ENCODE results near the gene FABP1.

The FABP1 gene

DNA sequence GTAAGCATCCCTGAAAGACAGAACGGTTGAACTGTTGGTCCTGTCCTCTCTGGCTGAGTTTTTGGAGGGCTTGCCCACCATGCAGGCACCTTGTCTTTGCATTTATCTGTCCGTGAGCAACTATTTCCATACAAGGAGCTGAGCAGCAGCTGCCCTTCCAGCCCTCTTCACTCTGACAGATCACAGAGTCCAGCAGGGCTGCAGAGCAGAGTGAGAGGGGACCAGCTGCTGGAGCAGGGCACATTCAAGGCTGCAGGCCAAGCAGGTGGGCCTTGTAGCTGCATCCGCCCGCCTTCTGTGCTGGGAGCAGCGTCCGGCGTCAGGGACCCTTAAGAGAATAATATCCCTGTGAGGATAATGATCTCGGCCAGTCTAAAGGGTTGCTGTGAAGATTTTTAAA, 50.8 kb downstream of the FABP1 start:
- DNase-seq, result no peak

DNA sequence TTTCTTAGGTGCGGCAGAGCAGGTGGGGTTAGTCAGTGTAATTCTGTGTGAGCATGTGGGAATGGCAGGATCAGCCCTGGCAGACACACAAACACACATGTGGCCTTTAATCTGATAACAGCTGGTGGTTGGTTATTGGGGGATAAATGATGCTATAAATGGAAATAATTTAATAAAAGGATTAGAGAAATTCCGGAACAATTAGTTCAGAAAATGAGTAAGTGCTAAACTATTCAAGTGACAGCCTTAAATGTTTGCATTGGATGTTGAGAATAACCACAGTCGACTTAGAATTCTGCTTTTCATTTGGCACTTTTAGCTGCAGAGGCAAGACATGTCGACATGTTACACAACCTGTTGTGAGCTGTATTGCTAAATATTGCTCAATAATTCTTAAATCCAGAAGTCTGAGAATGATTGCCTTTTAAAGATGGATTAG, 53.0 kb downstream of the FABP1 start:
- no peak for DNase-seq

DNA sequence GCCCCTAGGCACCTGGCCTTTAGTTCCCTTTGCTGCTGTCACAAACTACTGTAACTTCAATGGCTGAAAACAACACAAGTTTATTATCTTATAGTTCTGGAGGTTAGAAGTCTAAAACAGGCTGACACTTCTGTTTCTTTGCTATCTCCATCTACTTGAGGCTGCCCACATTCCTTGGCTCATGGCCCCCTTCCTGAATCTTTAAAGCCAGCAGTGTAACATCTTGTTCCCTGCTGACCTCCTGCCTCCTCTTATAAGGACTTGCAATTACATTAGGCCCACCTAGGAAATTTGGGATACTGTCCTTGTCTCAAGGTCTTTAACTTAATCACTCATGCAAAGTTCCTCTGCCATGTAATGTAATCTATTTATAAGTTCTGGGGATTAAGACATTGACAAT, 53.7 kb downstream of the FABP1 start:
- DNase-seq, result no peak
